Body of pancreas (tissue), 4 donors: ENCODE results near the gene ERRFI1.
A peak's percentile ranks its signal among the peaks of the same experiment; 100 is the strongest.

Experiments used
- CTCF ChIP-seq, 7 experiments: fragments of 450-650 bp in 4 of 7; fragments of 200-600 bp in 3 of 7; sonication (generic) in 3 of 7; IDR thresholded peaks; one replicate each; pipeline ENCODE4 v1.5.1; 2016 to 2019; ENCODE audit warnings: antibody characterized with exemption in 7 of 7
- POLR2A ChIP-seq, 3 donors: fragments of 450-650 bp; IDR thresholded peaks; one replicate each; pipeline ENCODE4 v1.6.1; 2016; ENCODE audit warnings: antibody characterized with exemption in 3 of 3, mild to moderate bottlenecking in 2 of 3

GRCh38 chr1:8004803-8005573, 21.1 kb downstream of the ERRFI1 start:
- peak in 1 of 7 experiments; percentile 2 for TF ChIP-seq CTCF (IDR thresholded peaks at IDR 0.05)
- TF ChIP-seq POLR2A (IDR thresholded peaks at IDR 0.05) = peak in 1 of 3 donors; percentile 23
